Astrocyte of the spinal cord (primary cell): Measurements from ENCODE around the gene CDKN2B.

Source experiments
- DNase-seq: peaks from one replicate; pipeline ENCODE4 v3.0.0; 2011; ENCODE audit warnings: low read depth, low spot score
- H3K4me3 ChIP-seq: 2 replicates; pipeline ENCODE4 v1.5.1; 2011; ENCODE audit warnings: low read depth, mild to moderate bottlenecking, low read length, moderate library complexity
- CTCF ChIP-seq: IDR thresholded peaks from 2 replicates; pipeline ENCODE4 v1.5.1; 2012; ENCODE audit warnings: low read depth, mild to moderate bottlenecking, low read length, inconsistent platforms
- in situ Hi-C: cut with HindIII; loops from 2 replicates; pipeline ENCODE4 v1.10.0; 2017; ENCODE audit warnings: low sequenced_read_pairs

The CDKN2B gene

GRCh38 chr9:21993007-21993406, 16.1 kb downstream of the CDKN2B start:
- in situ Hi-C loops: no loop called here
- DNase-seq: peak; percentile 42
- peak overlapping the region; percentile 81 for H3K4me3 ChIP-seq
- TF ChIP-seq CTCF: no peak

DNA sequence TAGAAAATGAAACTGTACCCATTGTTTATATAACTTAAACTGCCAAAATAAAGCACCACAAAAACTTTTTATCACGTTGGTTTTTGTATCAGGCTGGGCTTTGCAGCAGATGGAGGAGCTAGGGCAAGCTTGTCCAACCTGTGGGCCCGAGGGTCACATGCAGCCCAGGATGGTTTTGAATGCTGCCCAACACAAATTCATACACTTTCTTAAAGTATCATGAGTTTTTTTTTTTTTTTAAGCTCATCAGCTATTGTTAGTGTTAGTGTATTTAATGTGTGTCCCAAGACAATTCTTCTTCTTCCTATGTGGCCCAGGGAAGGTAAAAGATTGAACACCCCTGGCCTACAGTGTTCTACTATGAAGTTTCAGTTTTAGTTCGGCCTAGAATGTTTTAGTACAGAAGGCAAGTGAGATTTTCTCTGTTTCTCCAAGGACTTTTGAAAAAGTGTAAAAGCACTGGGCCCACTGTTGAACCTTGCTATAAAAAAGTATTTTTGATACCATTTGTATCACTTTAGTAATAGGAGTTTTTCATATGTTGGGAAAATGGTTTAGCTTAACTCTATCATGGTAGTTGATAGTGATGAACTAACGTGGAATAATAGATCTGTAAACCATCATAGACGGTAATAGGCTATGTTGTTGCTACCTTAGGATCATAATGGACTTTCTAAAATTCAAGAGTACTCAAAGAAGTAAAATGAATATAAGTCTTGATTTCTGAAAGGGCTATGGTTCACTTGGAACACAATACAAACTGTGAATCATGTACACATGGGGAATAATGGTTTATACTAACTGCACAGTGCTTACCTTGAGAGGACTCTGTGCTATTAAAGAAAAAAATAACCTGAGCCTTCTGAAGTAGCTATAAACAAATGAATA, 17.8 kb downstream of the CDKN2B start:
- no peak for TF ChIP-seq CTCF
- no peak overlapping the region for H3K4me3 ChIP-seq
- in situ Hi-C loops: no loop called here
- DNase-seq: no peak

DNA sequence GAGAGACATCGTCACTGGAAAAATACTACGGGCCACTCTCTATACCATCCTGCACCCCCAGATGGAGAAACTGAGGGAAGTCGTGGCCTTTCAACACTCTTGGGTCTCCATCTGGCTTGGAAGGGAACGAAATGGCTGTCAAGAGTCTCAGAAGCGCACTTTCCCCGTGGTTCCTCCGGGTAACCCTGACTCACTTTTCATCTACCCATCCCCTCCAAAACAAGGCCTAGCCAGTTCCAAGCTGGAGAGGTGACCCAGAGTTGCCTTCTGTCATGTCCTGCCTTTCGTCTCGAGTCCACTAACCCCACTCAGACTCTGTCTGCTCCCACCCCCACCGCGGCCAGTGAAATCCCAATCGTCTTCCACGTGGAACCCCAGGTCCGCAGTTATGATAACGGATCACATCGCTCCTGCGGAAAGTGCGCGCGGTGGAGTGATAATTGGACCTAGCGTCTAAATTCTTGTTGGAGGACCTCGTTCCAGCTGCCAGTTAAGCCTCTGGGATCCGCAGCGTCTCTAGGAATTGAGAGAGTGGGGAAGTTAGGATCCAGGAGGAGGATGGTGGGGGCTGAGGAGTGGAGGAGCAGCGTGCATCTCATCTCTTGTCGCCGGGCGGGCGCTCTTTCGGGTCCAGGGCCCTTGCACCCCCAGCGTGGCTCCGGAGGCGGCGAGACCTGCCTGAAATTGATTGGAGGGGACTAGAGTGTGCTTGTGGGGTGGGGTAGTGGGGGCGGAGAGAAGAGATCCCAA, 19.5 kb downstream of the CDKN2B start:
- no peak overlapping the region for H3K4me3 ChIP-seq
- no peak for DNase-seq
- in situ Hi-C loops: no loop called here
- TF ChIP-seq CTCF: no peak

- no peak overlapping the region for H3K4me3 ChIP-seq
- in situ Hi-C loops: no loop called here
- no peak for DNase-seq
- TF ChIP-seq CTCF: no peak
These were observed 20.8 kb downstream of the CDKN2B start for GRCh38 chr9:21988056-21988990.

DNA sequence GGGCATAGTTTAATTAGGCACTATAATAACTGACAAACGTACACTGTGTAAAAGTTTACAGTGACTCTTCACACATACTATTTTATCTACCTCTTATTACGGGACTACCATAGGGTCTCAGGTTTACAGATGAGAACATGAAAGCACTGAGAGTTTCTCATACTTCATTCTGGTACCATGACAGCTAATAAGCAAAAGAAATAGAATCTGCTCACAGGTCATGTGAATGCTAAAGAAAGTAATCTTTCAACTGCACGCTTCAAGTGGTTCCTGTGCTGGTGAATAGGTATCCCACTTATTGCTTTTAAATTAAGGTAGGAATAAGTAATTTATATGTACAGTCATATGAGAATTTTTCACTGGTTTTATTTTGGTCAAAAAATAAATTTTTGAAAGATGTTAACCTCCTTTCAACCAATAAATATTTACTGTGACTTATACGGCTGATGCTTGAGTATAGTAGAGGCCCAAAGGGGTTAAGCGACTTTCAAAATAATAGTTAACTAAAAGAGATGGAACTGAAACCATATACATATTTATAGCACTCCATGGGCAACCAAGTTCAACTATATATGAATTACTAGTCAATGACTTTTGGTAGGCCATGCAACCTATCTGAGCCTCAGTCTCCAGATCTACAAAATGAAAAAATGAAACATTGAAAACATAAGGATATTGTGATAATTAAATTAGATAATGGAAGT, 23.0 kb downstream of the CDKN2B start:
- TF ChIP-seq CTCF: no peak
- in situ Hi-C loops: no loop called here
- no peak overlapping the region for H3K4me3 ChIP-seq
- DNase-seq: no peak
